ENCODE data around the gene PLEKHG3. TPM values are rescaled to one million over a fixed set of nuclear protein-coding genes. Genes with fewer than 3 reads are reported as not detected.

PLEKHG3 gene
- total RNA-seq, 1 donor from 2014 or later = 15.7 TPM

DNA sequence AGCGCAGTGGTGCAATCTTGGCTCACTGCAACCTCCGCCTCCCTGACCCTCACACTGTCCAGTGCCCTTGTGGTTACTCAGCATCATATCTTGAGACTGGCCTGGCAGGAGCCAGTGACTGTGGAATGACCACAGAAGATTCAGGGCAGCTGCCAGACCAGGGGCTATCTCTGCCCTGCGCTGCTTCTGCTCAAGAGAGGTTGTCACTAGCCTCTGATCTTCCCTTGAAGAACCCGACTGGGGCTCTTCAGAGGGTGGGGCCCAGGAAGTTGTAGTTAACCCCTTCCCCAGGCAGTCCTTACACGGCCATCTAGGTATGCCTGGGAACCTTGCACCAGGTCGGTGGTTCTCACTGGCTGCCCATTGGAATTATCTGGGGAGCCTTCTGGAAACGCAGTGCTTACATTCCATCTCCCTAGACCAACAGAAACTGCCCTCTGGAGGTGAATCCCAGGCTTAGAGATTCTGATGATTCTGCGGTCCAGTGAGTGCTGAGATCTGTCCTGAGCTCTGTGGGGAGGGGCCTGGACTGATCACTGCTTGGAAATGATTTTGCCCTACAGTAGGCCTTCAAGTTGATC, 41.4 kb downstream of the PLEKHG3 start:
- no peak for DNase-seq (ENCODE audit: low read depth in 2 of 2)

DNA sequence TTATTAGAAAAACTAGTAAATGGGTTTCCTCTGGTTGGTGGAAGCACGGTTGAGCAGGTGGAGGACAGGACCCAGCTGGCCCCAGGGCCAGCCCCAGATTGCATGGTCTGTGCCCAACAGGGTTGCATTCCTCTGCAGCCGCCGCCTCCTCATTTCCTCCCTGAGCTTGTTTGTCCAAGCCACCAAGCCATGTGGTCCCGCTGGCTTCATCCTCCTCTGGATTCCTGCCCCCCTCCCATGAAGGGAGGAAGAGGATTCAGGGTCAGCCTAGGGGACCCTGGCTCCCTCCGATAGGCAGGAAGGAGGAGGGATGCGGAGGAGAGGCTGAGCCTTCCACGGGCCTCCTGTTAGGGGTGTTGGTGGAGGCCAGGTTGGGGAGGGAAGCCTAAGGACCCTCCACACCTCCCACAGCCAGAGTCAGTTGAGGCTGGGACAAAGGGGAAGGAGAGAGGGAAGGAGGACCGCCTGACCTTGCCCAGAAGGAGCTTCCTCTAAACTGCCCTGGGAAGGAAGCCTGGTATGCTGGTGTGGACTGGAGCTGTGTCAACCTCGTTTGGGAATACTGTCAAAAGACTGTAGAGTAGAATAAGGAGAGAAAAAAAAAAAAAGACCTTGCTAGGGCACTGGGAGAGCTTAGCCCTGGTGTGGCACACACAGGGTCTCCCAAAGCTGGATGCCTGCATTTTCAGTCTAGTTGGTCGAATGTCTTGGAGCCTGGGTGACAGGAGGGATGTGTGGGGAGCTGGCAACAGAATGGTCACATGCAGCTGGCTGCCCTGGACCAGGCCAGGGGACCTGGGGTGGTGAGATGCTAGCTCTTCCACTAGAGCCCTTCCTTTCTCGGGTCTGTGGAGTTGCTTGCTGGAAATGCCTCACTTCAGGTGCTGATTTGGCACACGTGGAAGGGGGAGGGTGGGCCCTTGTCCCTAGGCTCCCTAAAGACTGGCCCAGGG, 42.4 kb downstream of the PLEKHG3 start:
- DNase-seq (ENCODE audit: low read depth in 2 of 2) = peak in 1 of 2 donors; percentile 35

DNA sequence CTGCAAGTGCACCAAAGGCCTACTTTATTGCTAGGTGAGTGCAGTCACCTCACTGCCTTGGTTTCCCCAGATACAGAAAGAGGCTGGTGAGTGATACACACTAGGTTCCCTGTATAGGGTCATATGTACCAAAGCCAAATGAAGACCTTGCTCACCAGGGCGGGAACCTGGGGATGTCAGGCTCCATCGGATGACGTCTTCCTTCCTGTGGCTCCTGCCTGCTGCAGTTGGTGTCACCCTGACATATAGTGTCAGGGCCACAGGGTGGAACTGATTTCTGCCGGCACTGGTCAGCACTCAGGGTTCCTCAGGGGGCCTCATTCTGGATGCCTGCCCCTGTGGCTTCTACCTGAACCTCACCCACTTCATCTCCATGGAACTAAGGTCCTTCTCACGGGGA, 43.1 kb downstream of the PLEKHG3 start:
- DNase-seq (ENCODE audit: low read depth in 2 of 2) = no peak

DNA sequence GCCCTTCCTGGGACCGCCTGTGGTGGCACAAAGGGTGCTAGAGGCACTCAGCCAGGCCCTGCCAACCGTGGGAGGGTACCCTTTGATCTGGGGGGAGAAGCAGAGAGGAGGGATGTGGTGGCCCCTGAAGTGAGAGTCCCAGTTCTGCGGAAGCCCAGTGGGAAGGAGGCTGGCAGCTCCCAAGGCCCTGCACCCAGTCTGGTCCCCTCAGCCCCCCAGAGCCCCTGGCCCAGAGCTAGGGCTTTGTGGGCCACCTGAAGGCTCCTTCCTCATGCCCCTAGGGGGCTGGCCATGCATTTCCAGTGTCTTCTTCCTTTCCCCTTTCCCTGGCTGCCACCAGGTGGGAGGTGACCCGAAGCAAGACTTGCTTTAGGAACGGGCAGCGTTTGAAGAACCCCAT, 44.3 kb downstream of the PLEKHG3 start:
- DNase-seq (ENCODE audit: low read depth in 2 of 2) = no peak

DNA sequence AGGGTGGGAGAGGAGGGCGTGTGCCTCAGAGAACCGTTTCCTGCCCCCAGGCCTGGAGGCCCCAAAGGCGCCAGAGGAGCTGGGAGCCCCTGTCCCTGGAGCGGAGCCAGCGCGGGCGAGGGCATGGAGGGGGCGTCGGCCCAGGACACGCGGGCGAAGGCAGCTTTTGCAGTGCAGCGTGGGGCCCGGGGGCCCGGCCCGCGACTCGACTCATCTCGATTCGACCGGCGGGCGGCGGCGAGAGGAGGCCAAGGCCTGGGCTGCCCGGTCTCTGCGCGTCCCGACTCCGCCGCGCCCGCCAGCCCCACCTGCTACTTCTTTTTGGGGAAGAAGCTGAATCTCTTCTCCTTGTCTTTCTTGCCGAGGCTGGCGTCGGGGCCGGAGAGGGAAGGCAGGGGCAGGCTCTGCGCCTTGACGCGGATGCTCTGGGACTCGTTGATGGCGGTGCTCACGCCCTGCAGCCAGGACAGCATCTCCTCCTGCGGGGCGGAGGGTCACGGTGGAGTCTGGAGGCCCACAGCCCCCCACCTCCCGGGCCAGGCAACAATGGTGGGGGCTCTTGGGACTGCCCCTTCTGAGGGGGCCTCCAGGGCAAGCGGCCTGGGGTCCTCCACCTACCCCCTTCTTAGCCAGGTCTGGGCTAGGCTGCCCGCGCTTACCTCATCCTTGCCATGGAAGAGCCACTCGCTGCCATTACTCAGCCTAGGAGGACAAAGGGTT, 44.9 kb downstream of the PLEKHG3 start:
- DNase-seq (ENCODE audit: low read depth in 2 of 2) = no peak

DNA sequence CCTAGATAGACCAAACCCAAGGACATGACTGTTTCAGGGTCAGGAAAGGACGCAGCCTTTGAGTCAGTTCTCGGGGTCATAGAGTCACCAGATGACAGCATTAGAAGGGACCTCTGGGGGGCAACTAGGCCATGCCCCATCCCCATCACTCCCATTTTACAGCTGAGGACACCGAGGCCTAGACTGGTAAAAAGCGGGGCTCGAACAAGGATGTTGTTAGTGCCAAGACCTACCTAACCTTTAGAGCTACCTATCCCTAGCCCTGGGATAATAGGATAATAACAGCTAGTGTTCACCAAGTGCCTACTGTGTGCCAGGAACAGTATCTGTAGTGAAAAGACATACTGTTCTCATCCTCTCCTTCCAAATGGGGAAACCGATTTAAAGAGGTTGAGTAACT, 48.7 kb downstream of the PLEKHG3 start:
- no peak for DNase-seq (ENCODE audit: low read depth in 2 of 2)

DNA sequence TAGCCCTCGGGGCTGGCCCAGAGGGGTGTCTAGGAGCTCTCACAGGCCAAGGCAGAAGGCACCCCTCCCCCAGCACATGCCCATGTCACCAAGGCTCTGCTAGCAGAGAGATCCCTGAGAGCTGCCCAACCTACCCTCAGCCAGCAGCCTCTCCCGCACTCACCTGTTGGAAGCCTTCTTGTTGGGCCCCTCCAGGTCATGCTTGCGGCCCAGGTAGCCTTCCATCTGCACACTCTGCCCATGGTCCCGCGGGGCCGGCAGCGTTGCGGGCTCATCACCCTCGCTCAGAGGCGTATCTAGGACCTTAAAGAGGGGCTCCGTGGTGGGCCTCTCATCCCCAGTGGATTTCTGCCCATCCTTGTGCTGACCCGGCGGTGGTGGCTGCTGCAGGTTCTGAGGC, 49.1 kb downstream of the PLEKHG3 start:
- DNase-seq (ENCODE audit: low read depth in 2 of 2) = no peak

DNA sequence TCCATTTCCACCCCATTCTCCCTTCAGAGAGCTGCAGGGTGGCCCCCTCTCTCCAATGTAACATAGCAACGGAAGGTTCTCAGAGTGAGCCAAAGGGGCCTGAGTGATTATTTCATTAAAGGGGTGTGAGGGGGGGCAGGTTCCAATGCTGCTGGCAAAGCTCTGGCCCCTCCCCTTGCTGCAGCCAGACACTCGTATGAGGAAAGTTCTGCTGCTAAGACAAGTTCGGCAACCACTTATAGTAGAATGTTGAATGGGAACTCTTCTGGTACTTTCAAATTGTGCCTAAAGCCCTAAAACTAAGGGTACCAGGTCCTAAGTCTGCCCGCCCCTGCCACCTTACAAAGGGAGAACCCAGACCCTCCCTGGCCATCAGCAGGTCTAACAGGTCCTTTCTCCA, 49.8 kb downstream of the PLEKHG3 start:
- no peak for DNase-seq (ENCODE audit: low read depth in 2 of 2)

DNA sequence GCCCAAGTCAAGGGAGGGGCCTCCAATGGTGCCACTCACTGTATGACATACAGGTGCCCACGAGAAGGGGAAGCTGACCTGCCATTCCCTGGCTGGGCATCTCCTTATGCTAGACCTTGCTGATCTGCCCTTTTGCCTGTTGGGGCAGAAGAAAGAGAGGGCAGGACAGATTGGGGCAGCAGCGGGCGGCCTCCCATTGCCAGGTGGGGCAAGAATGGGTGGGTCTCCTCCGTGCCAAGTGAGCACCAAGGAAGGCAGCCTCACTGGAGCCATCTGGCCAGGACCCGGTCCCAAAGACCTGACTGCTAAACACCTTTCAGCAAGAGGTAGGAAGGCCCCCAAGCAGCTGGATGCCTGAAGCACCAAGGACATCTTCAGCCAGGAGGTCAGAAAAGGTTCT, 50.5 kb downstream of the PLEKHG3 start:
- DNase-seq (ENCODE audit: low read depth in 2 of 2) = no peak

DNA sequence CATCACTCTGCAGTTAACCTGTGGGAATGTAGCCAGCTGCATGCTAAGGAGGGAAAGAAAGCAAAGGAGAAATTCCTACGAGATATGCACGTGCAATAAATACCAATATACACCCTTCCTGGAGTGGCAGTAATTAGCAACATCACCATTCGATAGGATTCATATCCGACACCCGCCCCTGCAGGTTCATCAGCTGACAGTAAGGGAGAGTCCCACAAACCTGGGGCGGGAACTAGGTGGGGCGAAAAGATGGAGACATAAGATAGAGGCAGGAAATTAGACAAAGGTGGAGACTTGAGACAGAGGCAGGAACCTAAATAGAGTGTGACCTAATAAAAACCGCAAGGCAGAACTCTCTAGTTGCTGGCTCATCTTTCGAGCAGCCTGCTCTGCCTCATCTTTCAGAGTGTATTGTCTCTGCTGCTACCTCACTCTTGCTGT, 51.6 kb downstream of the PLEKHG3 start:
- no peak for DNase-seq (ENCODE audit: low read depth in 2 of 2)

DNA sequence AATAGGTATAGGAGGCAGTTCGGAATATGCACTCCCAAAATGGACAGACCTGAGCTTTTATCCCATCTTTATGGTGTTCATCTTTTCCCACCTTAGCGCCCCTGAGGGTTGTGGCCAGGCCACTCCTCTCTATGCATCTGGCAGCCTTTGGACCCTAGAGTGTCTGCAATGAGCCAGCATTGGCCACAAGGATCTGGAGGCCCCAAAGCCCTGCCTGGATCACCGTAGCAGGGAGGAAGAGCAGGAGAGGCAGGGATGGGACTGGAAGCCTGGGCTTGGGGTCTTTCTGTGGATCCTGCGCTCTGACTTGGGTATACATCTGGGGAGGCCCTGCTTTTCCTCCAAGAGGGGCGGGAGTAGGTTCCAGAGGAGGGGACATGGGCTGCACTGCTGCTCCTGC, 52.5 kb downstream of the PLEKHG3 start:
- no peak for DNase-seq (ENCODE audit: low read depth in 2 of 2)

DNA sequence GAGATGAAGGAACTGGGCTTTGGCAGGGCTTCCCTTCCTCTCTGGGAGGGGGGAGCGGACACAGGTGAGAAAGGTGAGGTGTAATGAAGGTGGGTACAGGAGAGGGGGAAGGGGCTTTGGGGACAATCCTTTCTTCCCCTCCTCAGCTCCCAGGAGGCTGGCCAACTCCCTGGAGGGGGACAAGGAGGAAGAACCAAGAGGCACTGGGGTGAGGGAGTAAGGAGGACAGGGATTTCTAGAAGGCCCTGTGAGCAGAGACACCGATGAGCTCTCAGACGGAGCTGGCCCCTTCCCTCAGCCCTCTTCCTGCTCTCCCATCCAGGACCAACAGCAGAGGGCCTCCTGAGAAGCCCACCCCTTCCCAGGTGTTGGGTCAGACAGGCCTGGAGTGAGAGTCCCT, 53.4 kb downstream of the PLEKHG3 start:
- DNase-seq (ENCODE audit: low read depth in 2 of 2) = no peak

DNA sequence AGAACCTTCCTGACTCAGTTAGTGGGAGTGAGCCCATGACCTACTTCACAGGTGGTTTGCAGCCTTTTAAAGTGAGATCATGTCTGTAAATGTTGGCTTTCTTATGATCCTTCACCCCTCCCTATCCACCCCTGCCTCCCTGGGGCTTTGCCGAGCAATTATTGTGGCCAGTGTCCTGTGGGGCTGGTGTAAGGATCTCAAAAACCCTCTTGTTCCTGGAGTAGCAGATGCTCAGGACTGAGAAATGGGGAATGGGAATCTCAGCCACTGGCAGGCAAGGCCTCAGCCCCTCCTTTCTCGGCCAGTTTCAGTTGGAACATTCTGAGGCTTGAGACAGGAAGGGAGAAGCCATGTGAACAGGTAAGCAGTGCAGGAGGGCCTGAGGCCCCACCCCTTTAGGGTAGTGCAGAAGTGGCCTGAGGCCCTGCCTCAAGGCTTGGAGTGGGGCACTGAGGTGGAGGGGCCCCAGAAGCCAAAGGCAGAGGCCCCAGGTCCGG, 53.8 kb downstream of the PLEKHG3 start:
- no peak for DNase-seq (ENCODE audit: low read depth in 2 of 2)

DNA sequence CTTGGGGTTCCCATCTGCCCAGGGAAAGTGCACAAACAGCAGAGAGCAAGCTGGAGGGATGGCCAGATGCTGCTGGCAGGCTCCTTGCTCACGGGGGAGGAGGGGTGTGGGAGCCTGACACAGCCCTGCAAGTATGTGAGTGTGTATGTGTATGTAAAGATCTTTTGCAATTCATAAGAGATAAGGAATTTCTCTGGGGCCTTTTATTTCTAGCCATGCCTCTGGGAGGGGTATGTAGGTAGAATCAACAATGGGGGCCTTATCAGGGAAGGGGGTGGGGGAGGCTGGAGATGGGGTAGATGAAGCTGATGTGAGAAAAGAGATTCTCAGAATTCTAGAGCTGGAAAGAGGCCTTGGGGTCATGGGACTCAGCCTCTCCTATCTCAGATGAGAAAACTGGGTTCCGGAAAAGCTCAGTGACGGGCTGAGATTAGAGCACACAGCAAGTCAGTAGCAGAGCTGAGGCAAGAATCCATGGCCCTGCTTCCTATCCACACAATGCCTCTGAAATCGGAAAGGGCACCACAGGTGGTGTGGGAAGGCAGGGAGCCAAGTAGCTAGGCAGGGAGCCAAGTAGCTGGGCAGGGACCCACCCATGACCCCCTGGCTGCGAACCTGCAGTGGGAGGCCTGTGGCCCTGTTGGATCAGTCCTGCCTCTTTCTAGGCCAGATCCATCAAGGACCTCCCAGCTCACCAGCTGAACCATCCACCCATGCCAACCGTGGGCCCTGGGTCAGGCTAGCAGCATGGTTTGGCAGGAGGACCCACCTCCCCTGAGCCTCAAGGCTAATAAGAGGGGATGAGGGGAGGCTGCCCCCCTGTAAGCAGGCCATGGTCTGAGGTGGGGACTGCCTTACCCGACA, 54.7 kb downstream of the PLEKHG3 start:
- DNase-seq (ENCODE audit: low read depth in 2 of 2) = peak in 1 of 2 donors; percentile 54

DNA sequence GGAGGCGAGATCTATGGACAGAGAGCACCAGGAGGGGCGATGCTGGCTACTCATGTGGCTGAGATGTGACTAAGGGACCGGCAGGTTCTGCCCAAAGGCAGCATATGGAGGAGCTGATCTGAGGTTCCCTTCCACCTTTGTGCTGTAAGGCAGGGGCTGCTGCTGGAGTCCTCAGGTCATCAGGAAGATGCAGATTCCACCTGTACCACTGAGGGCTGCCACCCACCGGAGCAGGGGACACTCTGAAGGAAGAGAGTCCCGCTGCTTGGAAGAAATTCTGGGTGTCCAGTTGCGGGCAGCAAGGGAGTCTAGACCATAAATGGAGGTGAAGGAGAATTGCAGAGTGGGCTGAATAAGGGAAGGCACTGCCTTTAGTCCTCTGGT, 55.3 kb downstream of the PLEKHG3 start:
- no peak for DNase-seq (ENCODE audit: low read depth in 2 of 2)

DNA sequence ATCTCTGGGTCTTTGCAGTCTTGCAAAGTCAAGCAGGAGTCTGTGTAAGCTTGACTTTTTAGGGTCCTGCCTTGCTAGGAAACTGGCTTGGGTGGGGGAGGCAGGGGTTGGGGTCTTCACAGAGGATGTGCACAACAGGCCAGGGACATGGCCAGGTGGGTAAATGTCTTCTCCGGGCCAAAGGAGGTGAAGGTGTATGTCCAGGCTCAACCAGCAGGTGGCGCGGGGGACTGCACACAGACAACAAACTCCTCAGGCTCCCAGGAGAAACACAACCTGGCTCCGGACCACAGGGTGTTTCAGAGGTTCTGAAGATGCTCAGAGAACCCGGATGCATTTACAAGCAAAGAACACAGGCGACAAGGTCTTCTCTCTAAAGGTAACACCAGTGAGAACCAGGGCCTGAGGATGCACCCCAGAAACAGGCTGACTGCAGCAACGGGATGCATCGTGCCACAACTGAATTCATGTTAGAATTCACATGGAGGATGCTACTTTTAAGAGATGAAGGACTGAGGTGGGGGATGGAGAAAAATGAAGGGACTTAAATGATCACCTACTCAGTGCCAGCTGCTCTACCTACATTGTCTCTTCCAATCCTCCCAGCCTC, 56.0 kb downstream of the PLEKHG3 start:
- DNase-seq (ENCODE audit: low read depth in 2 of 2) = peak; percentile 53 to 61

DNA sequence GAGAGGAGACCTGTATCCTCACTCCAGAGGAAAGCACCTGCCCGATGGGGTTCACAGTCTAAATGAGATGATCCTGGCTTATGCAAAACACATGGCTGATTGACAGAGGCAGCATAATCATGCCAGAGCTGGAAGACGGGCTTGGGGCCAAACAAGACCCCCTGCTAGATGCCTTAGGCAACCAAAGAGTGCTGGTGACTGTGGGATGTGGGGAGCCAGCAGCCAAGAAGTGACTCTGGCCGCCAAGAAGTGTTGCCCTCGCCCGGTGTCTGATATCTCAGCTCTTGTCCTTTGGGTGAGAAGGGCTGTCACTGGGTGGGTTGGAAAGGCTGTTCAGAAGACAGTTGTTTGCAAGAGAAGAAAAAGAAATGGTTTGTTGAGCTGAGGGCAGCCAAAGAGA, 56.7 kb downstream of the PLEKHG3 start:
- no peak for DNase-seq (ENCODE audit: low read depth in 2 of 2)

DNA sequence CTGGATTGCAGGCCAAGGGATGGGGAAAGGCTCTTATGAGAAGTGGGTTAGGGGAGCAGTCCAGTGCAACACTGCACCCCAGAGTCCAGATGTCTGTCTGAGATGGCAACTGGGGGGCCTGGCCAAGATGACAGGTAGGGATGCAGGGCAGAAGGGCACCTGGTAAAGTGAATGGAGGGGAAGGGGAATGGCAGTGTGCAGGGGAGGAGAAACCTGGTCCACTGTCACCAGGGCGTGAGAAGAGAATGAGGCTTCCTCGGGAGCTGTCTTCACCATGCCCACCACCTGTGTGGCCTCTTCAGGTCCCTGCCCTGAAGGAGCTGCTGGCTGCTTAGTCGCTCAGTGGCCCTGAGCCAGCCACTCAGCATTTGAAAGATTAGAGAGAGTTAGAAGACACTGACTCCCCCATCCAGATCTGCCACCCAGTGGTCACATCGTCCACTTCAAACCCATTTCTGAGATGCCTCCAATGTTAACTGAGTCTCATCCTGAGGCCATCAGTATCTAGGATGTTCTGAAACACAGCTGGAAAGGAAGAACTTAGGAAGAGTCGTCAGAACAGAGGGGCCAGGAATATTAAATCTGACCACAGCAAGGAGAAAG, 57.3 kb downstream of the PLEKHG3 start:
- DNase-seq (ENCODE audit: low read depth in 2 of 2) = no peak

DNA sequence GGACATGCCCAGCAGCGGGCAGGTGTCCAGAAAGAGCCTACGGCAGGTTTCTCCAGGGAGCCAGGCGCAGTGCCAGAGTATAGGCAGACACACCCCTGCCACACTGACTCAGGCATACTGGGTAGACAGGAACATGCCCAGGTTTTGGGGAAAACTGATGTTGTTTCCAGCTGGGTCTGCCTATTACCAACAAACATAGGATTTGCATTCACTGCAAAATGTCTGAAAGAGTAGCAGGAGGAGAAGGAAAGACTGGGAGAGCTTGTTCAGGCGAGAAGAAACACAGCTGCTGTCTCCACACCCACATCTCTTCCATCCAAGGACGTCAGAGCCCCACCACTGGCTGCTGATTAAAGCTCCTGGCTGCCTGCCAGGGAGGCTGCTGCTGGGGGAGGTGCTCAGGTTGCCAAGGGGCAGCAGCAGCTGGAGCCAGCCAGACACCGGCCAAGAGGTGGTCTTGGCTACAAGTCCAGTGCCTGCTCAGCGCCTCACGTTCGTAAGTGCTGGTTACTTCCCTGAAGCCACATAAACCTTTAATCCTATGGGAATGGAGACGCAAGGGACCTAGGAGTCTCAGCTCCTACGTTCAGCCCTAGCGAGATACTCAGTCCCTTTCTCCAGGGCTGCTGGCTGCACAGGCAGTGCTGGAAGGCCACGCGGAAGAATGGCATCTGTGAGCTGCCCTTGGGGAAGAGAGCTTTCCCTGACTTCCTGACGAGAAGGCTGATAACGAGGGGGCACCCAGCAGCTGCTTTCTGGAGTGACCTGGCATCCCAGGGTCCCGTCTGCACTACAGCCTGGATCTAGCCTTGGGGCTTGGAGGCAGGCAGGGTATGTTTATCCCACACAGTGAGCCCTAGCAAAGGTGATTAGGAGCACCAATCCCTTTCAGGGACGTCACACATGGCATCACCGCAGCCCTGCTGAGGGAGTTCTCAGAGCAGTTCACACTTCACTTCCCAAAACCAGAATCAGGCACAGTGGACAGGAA, 58.1 kb downstream of the PLEKHG3 start:
- peak; percentile 51 to 84 for DNase-seq (ENCODE audit: low read depth in 2 of 2)
